Measurements from ENCODE around the gene HDDC2. TPM values are rescaled to one million over a fixed set of nuclear protein-coding genes. Genes with fewer than 3 reads are reported as not detected.
A peak's percentile ranks its signal among the peaks of the same experiment; 100 is the strongest.

The HDDC2 gene
- total and polyA plus RNA-seq, 9 of the 15 experiments (the other 6 are each of a cell fraction or from before 2014, with no cell fraction given), result 194 to 632 (median 294) TPM

GRCh38 chr6:125301435-125302391 is at the start of gene HDDC2 (continued):
- TF ChIP-seq, protein P1, sequence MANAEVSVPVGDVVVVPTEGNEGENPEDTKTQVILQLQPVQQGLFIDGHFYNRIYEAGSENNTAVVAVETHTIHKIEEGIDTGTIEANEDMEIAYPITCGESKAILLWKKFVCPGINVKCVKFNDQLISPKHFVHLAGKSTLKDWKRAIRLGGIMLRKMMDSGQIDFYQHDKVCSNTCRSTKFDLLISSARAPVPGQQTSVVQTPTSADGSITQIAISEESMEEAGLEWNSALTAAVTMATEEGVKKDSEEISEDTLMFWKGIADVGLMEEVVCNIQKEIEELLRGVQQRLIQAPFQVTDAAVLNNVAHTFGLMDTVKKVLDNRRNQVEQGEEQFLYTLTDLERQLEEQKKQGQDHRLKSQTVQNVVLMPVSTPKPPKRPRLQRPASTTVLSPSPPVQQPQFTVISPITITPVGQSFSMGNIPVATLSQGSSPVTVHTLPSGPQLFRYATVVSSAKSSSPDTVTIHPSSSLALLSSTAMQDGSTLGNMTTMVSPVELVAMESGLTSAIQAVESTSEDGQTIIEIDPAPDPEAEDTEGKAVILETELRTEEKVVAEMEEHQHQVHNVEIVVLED (CRISPR knock-in tag; IDR thresholded peaks at IDR 0.05), result peak; percentile 44; the same call in 1 of the 2 replicates
- TF ChIP-seq ZNF12 (CRISPR knock-in tag; IDR thresholded peaks at IDR 0.05) (peak; percentile 66; the same call in 1 of the 2 replicates), ATF4 (CRISPR knock-in tag; IDR thresholded peaks at IDR 0.05) (no peak), FOXK1 (CRISPR knock-in tag; IDR thresholded peaks at IDR 0.05; ENCODE audit: borderline replicate concordance) (peak; percentile 79; the same call in 1 of the 2 replicates), TOE1 (IDR thresholded peaks at IDR 0.05; ENCODE audit: borderline replicate concordance) (peak; percentile 83), TOE1 (CRISPR knock-in tag; IDR thresholded peaks at IDR 0.05; ENCODE audit: borderline replicate concordance, low read depth) (0 out of 2 replicates have a peak, but pooled peaks have one; percentile 46), KDM5B (IDR thresholded peaks at IDR 0.05; ENCODE audit: insufficient replicate concordance, low read depth, low read length) (peak; percentile 58), ERF (CRISPR knock-in tag; IDR thresholded peaks at IDR 0.05) (peak; percentile 59; the same call in 1 of the 2 replicates), NR1H2 (CRISPR knock-in tag; IDR thresholded peaks at IDR 0.05) (0 out of 2 replicates have a peak, but pooled peaks have one; percentile 65), HNRNPL (IDR thresholded peaks at IDR 0.05; ENCODE audit: low read depth, low read length) (peak; percentile 79), PYGO2 (tag; IDR thresholded peaks at IDR 0.05) (no peak), RBM14 (IDR thresholded peaks at IDR 0.05; ENCODE audit: borderline replicate concordance, insufficient read depth, low read depth, low read length) (peak; percentile 88; the same call in 1 of the 2 replicates), PHB (CRISPR knock-in tag; IDR thresholded peaks at IDR 0.05) (0 out of 2 replicates have a peak, but pooled peaks have one; percentile 29)
- TF ChIP-seq, protein P2, sequence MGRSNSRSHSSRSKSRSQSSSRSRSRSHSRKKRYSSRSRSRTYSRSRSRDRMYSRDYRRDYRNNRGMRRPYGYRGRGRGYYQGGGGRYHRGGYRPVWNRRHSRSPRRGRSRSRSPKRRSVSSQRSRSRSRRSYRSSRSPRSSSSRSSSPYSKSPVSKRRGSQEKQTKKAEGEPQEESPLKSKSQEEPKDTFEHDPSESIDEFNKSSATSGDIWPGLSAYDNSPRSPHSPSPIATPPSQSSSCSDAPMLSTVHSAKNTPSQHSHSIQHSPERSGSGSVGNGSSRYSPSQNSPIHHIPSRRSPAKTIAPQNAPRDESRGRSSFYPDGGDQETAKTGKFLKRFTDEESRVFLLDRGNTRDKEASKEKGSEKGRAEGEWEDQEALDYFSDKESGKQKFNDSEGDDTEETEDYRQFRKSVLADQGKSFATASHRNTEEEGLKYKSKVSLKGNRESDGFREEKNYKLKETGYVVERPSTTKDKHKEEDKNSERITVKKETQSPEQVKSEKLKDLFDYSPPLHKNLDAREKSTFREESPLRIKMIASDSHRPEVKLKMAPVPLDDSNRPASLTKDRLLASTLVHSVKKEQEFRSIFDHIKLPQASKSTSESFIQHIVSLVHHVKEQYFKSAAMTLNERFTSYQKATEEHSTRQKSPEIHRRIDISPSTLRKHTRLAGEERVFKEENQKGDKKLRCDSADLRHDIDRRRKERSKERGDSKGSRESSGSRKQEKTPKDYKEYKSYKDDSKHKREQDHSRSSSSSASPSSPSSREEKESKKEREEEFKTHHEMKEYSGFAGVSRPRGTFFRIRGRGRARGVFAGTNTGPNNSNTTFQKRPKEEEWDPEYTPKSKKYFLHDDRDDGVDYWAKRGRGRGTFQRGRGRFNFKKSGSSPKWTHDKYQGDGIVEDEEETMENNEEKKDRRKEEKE (IDR thresholded peaks at IDR 0.05; ENCODE audit: borderline replicate concordance in 1 of 2, control insufficient read depth in 1 of 2, low read depth in 2 of 2, low read length in 1 of 2), result peak; percentile 41 to 59; a peak in 1 of 4 replicates
- TF ChIP-seq, protein P3, sequence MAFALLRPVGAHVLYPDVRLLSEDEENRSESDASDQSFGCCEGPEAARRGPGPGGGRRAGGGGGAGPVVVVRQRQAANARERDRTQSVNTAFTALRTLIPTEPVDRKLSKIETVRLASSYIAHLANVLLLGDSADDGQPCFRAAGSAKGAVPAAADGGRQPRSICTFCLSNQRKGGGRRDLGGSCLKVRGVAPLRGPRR (CRISPR knock-in tag; IDR thresholded peaks at IDR 0.05), result peak; percentile 27; the same call in 1 of the 2 replicates
- TF ChIP-seq, protein P4, sequence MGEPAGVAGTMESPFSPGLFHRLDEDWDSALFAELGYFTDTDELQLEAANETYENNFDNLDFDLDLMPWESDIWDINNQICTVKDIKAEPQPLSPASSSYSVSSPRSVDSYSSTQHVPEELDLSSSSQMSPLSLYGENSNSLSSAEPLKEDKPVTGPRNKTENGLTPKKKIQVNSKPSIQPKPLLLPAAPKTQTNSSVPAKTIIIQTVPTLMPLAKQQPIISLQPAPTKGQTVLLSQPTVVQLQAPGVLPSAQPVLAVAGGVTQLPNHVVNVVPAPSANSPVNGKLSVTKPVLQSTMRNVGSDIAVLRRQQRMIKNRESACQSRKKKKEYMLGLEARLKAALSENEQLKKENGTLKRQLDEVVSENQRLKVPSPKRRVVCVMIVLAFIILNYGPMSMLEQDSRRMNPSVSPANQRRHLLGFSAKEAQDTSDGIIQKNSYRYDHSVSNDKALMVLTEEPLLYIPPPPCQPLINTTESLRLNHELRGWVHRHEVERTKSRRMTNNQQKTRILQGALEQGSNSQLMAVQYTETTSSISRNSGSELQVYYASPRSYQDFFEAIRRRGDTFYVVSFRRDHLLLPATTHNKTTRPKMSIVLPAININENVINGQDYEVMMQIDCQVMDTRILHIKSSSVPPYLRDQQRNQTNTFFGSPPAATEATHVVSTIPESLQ (CRISPR knock-in tag; IDR thresholded peaks at IDR 0.05), result 0 out of 2 replicates have a peak, but pooled peaks have one; percentile 23
